Right lobe of liver (tissue), 4 donors: ENCODE measurements around the gene MOGAT3.

ENCODE experiments used
- CTCF ChIP-seq, 4 donors: fragments of 200-600 bp in 3 of 4; fragments of 450-650 bp in 1 of 4; IDR thresholded peaks; one replicate each; pipeline versions ENCODE4 v1.5.1 to v1.8.0; 2016 to 2022; ENCODE audit warnings: antibody characterized with exemption in 4 of 4, mild to moderate bottlenecking in 2 of 4
- POLR2A ChIP-seq: fragments of 450-650 bp; IDR thresholded peaks from one replicate; pipeline ENCODE4 v1.6.1; 2017; ENCODE audit warnings: antibody characterized with exemption, mild to moderate bottlenecking
- donor health status: DM: no; HTN: no; CAD: no.
- donor health status: DM: no; HTN: no; CAD: no.
- donor health status: DM: no; HTN: yes; CAD: no.

GRCh38 chr7:101168412-101169049 lies 32.3 kb downstream of the MOGAT3 start:
- TF ChIP-seq POLR2A (no peak), CTCF (IDR thresholded peaks at IDR 0.05) (no peak)
